Activated CD4-positive, alpha-beta T cell treated with anti-CD3 and anti-CD28 coated beads, Interleukin-2, amount 50 U/mL, for 48 hours (primary cell): ENCODE measurements around the gene TMEM100.

Source experiments
- DNase-seq, 2 experiments: peaks; one replicate each; pipeline ENCODE4 v3.0.0-alpha.2; 2020

The TMEM100 gene

DNA sequence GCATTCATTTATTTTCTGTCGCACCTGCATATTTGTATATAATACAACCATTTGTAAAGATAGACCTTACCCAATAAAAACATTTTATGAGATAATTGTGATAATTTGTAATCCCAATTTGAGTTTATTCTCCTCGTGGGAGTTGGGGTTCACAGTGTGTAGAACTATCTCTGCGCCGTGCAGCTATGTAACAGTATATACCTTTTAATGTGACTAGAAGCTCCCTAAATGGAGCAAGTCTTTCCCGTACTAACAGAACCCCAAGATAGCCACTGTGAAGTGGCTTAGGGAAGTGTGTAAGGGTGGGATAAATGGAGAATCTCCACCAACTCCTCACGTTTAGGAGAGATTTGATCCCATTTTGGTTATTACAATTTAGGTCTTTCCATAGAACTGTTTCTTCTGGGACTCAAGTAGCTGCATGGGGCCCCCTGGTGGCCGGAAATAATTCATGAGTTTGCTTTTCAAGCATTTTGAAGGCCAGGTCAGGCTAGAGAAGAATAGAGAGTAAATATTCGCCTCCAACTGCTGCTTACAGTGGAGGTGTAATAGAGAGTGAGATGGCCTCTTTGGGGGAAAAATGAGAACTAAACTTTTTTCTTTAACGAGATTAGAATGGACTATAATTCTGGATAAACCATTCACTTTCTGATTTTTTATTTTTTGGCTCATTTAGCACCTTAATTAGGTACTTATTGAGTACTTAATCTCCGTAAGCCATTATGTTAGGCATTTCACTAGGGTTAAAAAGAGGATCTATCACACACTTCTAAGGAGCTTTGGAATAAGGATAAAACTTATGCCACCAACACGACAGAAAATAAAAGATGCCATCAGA lies 4.5 kb downstream of the TMEM100 start:
- DNase-seq: peak; percentile 73 to 83

DNA sequence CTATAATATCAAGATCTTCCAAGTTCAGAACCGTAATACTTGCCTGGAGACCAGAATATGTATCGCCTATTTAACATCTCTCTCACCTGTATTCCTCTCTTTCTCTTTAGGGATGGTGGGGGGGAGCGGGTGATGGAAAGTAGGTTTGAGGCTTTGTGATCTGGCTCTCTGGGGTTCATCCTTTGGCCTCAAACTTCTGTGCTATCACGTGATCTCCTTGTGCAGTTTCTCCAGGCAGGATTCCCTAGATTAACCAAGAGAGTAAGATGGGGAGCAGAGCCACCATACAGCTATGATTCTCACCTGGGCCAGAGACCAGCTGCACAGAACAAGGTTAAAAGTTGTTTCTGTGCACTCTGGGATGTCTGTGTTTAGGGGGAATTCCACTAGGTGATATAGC lies 5.2 kb downstream of the TMEM100 start:
- no peak for DNase-seq

DNA sequence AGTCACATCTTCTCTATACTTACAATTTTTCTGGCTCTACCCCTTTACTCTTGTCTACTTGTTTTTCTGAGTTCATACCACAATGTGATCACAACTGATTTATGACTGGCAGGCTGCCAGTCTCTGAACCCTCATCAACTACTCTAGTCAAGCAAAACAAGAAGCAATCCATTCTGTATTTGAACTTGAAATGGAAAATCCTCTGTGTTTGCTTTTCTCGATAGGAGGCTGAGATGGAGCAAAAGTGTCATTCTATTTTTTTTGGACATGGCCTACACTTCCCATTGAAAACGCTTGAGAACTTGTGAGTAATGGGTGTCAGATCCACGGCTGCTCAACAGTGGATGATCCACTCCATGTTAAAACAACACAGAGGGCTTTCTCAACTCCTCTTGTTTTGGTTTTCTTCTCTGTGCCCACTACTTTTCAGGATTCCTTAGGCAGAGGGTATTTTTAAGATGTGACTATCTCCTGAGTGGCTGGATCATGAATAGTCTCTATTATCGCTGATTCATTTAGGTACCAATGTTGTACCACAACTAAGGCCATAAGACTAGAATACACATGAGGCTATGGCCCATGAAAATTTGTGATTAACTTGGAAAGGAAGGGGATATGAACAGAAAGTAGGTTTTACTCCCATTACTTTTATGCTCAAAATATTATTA lies 11.7 kb downstream of the TMEM100 start:
- DNase-seq: no peak

DNA sequence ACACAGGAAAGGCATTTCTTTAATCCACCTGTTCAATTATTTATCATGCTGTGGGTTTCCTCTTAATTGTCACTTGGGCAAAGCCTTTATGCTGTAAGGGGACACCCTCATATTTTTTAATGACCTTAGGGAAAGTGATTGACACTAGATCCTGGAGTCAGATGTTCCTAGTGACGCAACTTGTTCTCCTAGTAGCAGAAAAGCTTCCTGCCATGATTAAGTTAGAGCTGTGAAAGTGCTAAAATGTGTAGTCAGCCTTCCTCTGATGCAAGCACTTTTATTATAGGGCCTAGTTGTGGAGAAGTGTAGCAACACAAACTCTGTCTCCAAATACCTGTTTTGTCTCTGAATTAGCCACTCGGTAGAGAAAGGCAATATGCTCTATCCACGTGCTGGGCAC lies 12.3 kb downstream of the TMEM100 start:
- DNase-seq: no peak

DNA sequence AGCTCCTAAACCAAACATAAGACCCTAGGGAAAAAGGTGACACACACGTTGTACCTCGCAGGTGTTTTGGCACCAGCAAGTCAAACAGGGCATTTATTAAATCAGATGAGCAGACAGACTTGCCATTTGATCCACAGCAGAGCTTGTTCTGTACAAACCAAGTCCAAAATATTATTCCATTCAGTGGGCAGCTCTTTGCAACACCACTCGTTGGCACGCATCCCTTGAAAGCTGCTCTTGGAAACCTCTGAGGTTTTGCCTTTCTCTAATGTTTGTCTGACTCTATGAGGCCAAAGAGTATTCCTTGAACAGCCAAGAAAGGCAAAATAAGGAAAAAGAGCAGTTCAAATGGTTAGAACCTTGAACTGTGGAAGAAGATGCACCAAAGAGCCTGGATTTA lies 12.7 kb downstream of the TMEM100 start:
- no peak for DNase-seq

DNA sequence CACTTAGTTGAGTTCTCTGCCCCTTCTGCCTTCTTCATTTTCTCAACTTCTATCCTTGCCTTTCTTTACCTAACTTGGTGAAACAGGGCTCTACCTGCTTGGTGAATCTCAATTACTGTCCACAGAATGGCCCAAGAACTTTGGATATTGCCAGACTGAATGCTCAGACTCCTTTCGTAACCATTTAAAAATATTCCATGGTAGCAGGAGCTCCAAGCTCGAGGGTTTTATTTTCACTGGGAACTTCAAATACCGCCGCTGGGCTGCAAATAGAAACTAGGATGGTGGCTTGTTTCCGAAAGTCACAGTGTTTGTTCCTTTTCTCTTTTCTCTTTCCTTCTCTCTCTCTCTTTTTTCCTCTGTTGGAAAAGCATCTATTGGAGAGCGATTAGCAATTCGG lies 13.2 kb downstream of the TMEM100 start:
- no peak for DNase-seq

DNA sequence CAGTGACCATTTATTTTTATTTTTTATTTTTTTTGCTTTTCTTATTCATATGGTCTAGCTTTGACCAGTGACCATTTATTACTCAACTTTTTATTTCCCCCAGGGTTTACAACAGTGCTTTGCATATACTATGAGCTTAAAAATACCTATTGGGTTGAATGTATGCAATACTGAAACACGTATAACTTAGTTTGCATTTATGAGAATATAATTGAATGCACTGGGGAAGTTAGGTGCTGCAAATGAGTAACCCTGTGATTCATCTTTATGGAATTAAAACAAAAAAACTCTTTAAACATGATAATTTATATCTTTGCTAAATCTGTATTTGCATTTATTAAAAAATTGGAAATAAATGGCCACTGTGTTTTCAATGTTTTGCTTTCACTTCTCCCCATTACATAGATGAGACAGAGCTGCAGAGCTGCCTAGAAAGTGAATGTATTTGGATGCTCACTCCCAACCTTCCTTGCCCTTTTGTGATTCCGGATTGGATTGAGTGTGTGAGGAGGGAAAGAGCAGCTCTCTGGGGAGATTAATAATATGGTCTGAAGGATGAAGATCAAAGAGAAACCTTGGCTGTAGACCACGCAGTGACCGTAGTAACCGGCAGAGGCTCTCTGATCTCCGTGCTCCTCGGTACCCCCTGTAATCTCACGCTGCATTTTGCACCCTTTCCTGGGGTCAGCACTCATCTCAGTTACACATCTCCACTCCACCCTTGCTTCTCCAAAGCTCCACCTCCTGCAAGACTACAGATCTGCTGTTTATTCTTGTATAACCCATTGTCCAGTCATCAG lies 14.3 kb downstream of the TMEM100 start:
- no peak for DNase-seq

DNA sequence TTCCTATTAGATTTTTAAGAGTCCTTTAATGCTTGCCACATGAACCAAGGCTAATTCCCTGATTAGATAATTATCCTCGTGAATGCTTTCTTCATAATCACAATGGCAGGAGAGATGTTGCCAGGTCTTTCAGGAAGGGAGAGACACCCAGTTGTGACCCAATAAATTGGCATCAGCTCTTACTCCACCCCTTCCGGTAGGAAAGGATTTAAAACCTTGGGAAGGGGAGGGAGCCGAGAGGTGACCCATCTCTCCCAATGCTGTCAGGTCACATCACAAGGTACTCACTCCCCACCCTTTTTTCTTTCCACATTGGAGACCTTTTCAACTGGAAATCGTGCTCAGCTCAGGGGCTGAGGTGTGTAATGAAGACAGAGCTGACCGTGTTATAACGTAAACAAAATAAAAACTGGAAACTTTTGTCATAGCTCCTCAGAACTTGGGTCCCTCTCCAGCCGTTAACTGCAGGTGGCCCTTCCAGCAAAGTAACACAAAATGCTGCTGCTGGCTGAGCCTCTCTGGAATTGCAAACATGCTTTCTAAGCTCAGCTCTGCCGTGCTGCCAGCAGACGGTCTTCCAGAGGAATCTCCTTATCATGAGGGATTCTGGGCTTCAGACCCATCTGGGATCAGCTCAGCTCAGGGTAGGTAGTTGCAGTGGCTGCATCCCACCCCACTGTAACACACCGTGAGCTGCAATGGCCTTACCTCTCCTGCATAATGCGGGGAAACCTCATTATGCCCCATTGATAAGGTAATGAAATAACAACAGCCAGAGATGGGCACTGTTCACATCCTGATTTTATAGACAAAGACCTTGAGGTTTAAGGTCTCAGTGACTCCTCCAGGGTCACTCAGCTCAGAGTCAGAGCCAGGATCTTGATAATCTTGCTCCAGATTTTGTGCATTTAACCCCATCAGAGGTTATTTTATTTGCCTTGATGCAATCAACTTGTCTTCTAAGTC lies 15.6 kb downstream of the TMEM100 start:
- DNase-seq: no peak

DNA sequence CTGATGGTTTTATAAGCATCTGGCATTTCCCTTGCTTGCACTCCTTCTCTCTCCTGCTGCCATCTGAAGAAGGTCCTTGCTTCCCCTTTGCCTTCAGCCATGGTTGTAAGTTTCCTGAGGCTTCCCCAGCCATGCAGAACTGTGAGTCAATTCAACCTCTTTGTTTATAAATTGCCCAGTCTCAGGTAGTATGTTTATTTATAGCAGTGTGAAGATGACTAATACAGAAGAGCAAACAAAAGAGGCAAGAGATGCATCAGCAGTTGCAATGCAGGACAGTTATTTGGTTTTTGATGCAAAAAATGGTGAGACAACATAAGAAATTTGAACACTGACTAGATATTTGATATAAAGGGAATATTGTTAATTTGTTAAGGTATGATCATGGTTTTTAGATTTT lies 16.8 kb downstream of the TMEM100 start:
- no peak for DNase-seq

DNA sequence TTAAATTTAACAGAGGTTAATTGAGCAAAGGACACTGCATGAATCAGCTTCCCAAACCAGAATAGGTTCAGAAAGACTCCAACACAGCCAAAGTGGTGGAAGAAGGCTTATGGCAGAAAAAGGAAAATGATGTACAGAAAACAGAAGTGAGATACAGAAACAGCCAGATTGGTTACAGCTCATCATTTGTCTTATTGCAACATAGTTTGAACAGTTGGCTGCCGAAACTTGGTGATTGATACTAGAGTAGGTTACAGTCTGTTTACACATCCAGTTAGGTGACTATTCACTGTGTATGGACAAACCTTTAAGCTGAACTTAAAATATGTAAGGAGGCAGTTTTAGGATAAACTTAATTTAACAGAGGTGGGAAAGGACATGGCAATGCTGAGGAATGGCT lies 18.3 kb downstream of the TMEM100 start:
- no peak for DNase-seq

DNA sequence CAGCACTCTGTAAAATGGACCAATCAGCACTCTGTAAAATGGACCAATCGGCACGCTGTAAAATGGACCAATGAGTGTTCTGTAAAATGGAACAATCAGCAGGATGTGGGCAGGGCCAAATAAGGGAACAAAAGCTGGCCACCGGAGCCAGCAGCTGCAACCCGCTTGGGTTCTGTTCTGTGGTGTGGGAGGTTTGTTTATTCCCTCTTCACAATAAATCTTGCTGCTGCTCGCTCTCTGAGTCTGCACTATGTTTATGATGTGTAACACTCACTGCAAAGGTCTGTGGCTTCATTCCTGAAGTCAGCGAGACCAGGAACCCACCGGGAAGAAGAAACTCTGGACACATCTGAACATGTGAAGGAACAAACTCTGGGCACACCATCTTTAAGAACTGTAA lies 20.5 kb downstream of the TMEM100 start:
- no peak for DNase-seq

DNA sequence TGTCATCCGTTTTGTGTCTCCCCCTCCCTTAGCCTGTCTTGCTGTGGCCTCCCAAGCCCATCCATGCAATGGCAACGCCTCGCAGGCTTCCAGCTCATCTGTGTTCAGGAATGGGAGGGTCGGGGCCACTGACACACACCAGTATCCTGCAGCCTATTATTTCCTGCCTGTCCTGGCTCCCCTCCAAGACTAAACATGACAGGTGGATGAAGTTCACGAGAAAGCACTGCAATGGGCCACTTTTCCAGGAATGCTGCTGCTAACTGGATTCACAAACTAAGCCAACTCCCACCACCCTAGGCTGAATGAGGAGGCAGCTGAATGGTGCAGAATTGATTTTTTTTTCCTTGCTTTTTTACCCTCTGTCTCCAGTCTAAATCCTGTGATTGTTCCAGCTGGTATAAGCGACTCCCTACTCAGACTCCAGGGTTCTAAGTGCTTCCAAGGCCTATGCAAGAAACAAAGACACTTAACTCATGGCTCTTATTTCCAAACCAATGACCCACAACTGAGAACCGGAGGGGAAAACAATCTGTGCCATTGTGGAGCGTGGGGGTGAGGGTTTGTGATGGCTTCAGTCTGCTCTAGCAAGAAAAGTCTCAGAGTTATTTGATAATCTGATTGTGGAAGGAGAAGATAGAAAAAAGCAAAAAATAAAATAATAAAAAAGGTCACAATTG lies 23.3 kb downstream of the TMEM100 start:
- DNase-seq: no peak

DNA sequence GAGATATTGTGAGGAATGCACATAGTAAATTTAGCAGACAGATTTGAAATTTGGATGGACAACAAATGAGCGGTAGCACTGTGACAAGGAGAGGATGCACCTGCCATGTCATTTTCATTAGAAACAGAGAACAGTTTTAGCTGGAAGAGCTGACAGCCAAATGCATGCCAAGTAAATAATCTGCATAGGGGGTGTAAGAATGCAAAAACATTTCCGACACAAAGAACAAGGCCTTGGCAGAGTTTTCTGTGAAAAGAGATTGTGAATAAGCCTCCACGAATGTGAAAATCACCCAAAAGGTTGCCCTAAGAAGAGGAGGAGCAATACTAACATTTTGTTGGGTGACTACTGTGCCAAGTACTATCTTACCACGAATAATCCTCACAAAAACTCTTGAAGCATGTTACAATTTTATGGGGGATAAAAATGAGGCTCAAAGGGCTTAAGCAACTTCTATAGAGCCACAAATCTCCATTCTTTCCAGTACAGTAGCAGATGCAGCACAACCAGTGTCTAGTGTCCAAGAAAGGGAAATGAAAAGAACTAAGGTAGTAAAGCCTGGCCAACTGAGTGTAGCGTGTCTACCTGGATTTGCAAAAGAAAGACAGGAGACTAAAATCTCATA lies 28.3 kb downstream of the TMEM100 start:
- no peak for DNase-seq

DNA sequence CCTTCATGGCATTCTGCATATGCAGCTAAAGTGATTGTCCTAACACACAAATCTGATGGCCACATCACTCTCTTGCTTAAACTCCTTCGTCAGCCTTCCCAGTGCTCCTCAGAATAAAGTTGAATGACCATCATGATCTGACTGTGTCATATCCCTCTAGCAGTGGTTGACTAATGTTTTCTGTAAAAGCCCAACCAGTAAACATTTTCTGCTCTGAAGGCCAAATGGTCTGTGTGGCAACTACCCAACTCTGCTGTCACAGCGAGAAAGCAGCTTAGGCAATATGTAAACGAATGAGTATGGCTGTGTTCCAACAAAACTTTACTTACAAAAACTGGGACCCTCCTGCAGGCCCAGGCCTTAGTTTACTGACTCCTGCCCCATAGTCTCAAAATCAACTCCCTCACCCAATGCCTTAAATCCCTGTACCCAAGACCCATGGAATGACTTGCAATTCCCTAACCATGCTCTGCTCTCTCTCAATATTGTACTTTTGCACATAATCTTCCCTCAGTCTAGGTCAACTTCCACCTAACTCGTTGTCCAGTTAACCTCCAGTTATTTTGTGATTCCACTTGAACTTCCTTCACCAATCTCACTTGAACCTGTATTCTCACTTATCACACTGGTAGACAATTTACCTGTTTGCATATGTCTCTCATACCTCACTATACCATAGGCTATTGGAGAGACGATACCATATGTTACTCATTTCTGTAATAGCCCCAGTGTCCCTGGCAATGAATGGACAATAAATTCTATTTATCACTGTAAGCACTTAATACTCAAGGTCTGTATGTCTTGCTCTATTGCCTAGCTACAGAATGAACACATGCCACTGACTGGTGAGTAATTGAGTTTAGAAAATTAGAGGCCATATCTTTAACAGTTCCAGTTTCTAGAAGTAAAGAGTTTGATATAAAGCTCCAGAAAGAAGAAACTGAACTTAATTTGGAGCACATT lies 29.1 kb downstream of the TMEM100 start:
- no peak for DNase-seq

DNA sequence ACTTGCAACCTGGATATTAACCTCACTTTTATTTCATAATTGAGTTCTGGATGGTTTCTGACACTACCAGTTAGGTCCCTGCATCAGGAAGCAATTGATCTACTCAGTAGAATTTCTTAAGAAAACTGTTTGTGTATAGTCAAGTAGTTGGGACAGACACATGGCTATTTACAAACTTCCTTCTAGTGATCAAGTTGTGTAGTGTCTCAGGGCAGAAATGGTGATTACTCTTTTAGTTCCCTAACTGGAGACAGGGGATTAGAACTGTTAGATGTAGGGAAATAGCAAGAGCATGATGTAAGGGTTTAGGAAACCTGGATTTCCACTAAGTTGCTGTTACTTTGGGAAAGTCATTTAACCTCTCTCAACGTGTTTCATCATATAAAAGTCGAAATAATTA lies 30.4 kb downstream of the TMEM100 start:
- no peak for DNase-seq

DNA sequence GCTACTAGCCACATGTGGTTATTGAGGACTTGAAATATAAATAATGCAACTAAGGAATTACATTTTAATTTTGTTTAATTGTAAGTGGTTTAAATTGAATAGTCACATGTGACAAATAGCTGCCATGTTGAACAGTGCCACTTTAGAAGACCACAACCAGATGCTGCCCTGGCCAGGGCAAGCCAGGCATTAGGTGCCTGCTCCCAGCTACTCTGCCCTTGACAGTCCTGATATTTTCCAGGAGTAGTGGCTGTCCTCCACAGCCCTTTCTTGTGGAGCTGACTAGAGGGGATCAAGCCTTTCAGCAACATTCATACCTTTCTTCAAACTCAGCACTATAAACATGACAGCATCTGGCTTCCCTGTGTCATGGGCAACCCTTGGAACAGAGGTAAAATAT lies 31.0 kb downstream of the TMEM100 start:
- no peak for DNase-seq

DNA sequence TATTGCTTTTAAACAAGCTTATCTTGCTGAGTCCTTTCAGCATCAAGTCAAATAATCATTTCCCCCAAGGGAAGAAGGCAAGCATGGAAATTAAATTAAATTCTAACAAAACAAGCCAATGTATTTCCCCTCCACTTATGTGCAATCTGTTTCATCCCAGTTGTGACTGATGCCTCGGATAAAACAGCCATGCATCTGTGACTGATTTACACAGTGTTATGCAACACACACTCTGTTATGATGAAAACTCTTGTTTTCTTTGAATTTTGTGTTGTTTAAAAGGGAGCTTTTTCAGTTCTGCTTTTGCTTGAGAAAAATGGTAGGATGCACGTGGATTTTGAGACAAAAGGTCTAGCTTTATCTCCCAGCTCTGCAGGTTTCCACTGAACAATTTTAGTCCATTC lies 32.6 kb downstream of the TMEM100 start:
- no peak for DNase-seq

DNA sequence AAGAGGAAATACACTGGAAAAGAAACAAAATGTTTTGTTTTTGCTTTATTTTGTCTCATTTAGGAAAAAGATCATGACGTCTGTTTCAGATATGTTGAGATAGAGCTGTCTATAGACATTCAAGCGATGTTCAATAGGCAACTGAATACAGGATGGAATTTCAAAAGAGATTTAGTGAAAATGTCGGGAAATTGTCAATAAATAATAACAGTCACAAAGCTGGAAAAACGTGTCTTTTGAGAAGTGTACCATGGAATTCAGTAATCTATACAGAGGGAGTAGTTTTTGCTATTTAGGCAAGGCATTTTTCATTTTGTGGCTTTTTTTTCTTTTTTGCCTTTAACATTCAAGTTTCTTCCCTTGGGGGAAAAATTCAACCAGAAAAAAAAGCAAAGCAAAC lies 33.0 kb downstream of the TMEM100 start:
- no peak for DNase-seq

DNA sequence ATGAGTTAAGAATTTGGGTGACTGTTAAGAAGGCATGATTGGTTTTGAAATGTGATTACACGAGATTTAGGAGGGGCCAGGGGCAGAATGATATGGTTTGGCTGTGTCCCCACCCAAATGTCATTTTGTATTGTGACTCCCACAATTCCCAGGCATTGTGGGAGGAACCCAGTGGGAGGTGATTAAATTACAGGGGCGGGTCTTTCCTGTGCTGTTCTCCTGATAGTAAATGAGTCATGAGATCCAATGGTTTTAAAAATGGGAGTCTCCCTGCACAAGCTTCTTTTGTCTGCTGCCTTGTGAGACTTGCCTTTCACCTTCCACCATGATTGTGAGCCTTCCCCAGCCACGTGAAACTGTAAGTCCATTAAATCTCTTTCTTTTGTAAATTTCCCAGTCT lies 34.6 kb downstream of the TMEM100 start:
- no peak for DNase-seq

DNA sequence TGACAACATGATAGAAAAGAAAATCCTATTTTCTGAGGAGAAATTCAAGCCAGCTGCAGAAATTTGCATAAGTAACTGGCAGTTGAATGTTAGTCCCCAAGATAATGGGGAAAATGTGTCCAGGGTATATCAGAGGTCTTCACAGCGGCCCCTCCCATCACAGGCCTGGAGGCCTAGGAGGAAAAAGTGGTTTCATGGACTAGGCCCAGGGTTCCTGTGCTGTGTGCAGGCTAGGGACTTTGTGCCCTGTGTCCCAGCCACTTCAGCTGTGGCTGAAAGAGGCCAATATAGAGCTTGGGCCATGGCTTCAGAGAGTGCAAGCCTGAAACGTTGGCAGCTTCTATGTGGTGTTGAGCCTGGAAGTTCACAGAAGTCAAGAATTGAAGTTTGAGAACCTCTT lies 35.6 kb downstream of the TMEM100 start:
- DNase-seq: no peak
